Measurements from ENCODE around the gene COMMD10.

COMMD10 gene

GRCh38 chr5:116225281-116225922, 140.6 kb downstream of the COMMD10 start:
- no peak for FAIRE-seq

GRCh38 chr5:116229131-116229689, 144.4 kb downstream of the COMMD10 start:
- FAIRE-seq: no peak

GRCh38 chr5:116231288-116231687, 146.5 kb downstream of the COMMD10 start:
- no peak for FAIRE-seq

GRCh38 chr5:116234681-116235080, 149.9 kb downstream of the COMMD10 start:
- FAIRE-seq: no peak

- peak; percentile 99 for FAIRE-seq
Observed at GRCh38 chr5:116237917-116238500, 153.2 kb downstream of the COMMD10 start.

GRCh38 chr5:116242343-116242742, 157.5 kb downstream of the COMMD10 start:
- no peak for FAIRE-seq

- no peak for FAIRE-seq
Observed at GRCh38 chr5:116248432-116248831, 163.6 kb downstream of the COMMD10 start.

GRCh38 chr5:116249648-116250047, 164.8 kb downstream of the COMMD10 start:
- FAIRE-seq: no peak

GRCh38 chr5:116256717-116257116, 171.9 kb downstream of the COMMD10 start:
- FAIRE-seq: no peak

GRCh38 chr5:116265471-116265870, 180.6 kb downstream of the COMMD10 start:
- no peak for FAIRE-seq

- no peak for FAIRE-seq
Observed at GRCh38 chr5:116271446-116272025, 186.7 kb downstream of the COMMD10 start.

- no peak for FAIRE-seq
Observed at GRCh38 chr5:116272281-116272941, 187.6 kb downstream of the COMMD10 start.

- FAIRE-seq: peak; percentile 96
Observed at GRCh38 chr5:116273448-116274242, 188.8 kb downstream of the COMMD10 start.

- FAIRE-seq: no peak
Observed at GRCh38 chr5:116274251-116274650, 189.4 kb downstream of the COMMD10 start.

- FAIRE-seq: no peak
Observed at GRCh38 chr5:116275282-116275681, 190.5 kb downstream of the COMMD10 start.

- no peak for FAIRE-seq
Observed at GRCh38 chr5:116276952-116277351, 192.1 kb downstream of the COMMD10 start.

- no peak for FAIRE-seq
Observed at GRCh38 chr5:116280149-116280803, 195.5 kb downstream of the COMMD10 start.

GRCh38 chr5:116281309-116281708, 196.5 kb downstream of the COMMD10 start:
- no peak for FAIRE-seq

- no peak for FAIRE-seq
Observed at GRCh38 chr5:116288524-116288923, 203.7 kb downstream of the COMMD10 start.

- FAIRE-seq: no peak
Observed at GRCh38 chr5:116289276-116289675, 204.5 kb downstream of the COMMD10 start.

GRCh38 chr5:116291271-116291670, 206.4 kb downstream of the COMMD10 start:
- peak; percentile 77 for FAIRE-seq

- no peak for FAIRE-seq
Observed at GRCh38 chr5:116292321-116292720, 207.5 kb downstream of the COMMD10 start.
